ENCODE data around the gene FOXN3. TPM values are rescaled to one million over a fixed set of nuclear protein-coding genes. Genes with fewer than 3 reads are reported as not detected.
A peak's percentile ranks its signal among the peaks of the same experiment; 100 is the strongest.

The FOXN3 gene
- polyA plus RNA-seq, 1 donor: 39.5 TPM

- peak overlapping the region; percentile 37 for H3K27ac ChIP-seq (ENCODE audit: low read length)
- peaks cover 33% of the 10 kb centered on the region for H3K36me3 ChIP-seq (ENCODE audit: control insufficient read depth, insufficient read depth, low read length)
- no peak overlapping the region for H3K4me3 ChIP-seq (ENCODE audit: low read length)
- no CpG with 5 or more reads among the region's 8 CpGs for WGBS (ENCODE audit: insufficient coverage, low lambda C conversion rate)
- no peaks in the 10 kb centered on the region for H3K9me3 ChIP-seq (ENCODE audit: control insufficient read depth, low read depth, low read length)
- H3K27me3 ChIP-seq (ENCODE audit: control insufficient read depth, insufficient read depth, low read length): no peaks in the 10 kb centered on the region
- DNase-seq: peak; percentile 90 to 95
- peaks cover 10% of the 10 kb centered on the region for H3K4me1 ChIP-seq (ENCODE audit: control insufficient read depth, insufficient read depth, low read length)
Measured at GRCh38 chr14:89349171-89350008, 67.6 kb downstream of the FOXN3 start.

GRCh38 chr14:89348722-89349121 lies 68.3 kb downstream of the FOXN3 start:
- Histone ChIP-seq H3K27ac (ENCODE audit: low read length) (peak overlapping the region; percentile 37), H3K9me3 (ENCODE audit: control insufficient read depth, low read depth, low read length) (no peaks in the 10 kb centered on the region), H3K36me3 (ENCODE audit: control insufficient read depth, insufficient read depth, low read length) (peaks cover 33% of the 10 kb centered on the region), H3K4me1 (ENCODE audit: control insufficient read depth, insufficient read depth, low read length) (peaks cover 10% of the 10 kb centered on the region), H3K27me3 (ENCODE audit: control insufficient read depth, insufficient read depth, low read length) (no peaks in the 10 kb centered on the region), H3K4me3 (ENCODE audit: low read length) (no peak overlapping the region)
- WGBS (ENCODE audit: insufficient coverage, low lambda C conversion rate): 100% methylated on average over 1 of the region's 5 CpGs
- DNase-seq: no peak

- no CpG with 5 or more reads among the region's 10 CpGs for WGBS (ENCODE audit: insufficient coverage, low lambda C conversion rate)
- H3K27me3 ChIP-seq (ENCODE audit: control insufficient read depth, insufficient read depth, low read length): no peaks in the 10 kb centered on the region
- H3K36me3 ChIP-seq (ENCODE audit: control insufficient read depth, insufficient read depth, low read length): peaks cover 33% of the 10 kb centered on the region
- no peaks in the 10 kb centered on the region for H3K9me3 ChIP-seq (ENCODE audit: control insufficient read depth, low read depth, low read length)
- H3K4me1 ChIP-seq (ENCODE audit: control insufficient read depth, insufficient read depth, low read length): peaks cover 10% of the 10 kb centered on the region
- H3K4me3 ChIP-seq (ENCODE audit: low read length): no peak overlapping the region
- H3K27ac ChIP-seq (ENCODE audit: low read length): no peak overlapping the region
- DNase-seq: no peak
Measured at GRCh38 chr14:89347885-89348284, 69.1 kb downstream of the FOXN3 start.

- no peak for DNase-seq
- WGBS (ENCODE audit: insufficient coverage, low lambda C conversion rate): no CpG with 5 or more reads among the region's 10 CpGs
- Histone ChIP-seq H3K4me1 (ENCODE audit: control insufficient read depth, insufficient read depth, low read length) (peaks cover 17% of the 10 kb centered on the region), H3K27ac (ENCODE audit: low read length) (no peak overlapping the region), H3K27me3 (ENCODE audit: control insufficient read depth, insufficient read depth, low read length) (no peaks in the 10 kb centered on the region), H3K4me3 (ENCODE audit: low read length) (no peak overlapping the region), H3K36me3 (ENCODE audit: control insufficient read depth, insufficient read depth, low read length) (peaks cover 29% of the 10 kb centered on the region), H3K9me3 (ENCODE audit: control insufficient read depth, low read depth, low read length) (no peaks in the 10 kb centered on the region)
Measured at GRCh38 chr14:89344920-89345254, 72.1 kb downstream of the FOXN3 start.

- Histone ChIP-seq H3K4me1 (ENCODE audit: control insufficient read depth, insufficient read depth, low read length) (peaks cover 20% of the 10 kb centered on the region), H3K36me3 (ENCODE audit: control insufficient read depth, insufficient read depth, low read length) (peaks cover 19% of the 10 kb centered on the region), H3K9me3 (ENCODE audit: control insufficient read depth, low read depth, low read length) (no peaks in the 10 kb centered on the region), H3K4me3 (ENCODE audit: low read length) (no peak overlapping the region), H3K27ac (ENCODE audit: low read length) (no peak overlapping the region), H3K27me3 (ENCODE audit: control insufficient read depth, insufficient read depth, low read length) (no peaks in the 10 kb centered on the region)
- no CpG with 5 or more reads among the region's 2 CpGs for WGBS (ENCODE audit: insufficient coverage, low lambda C conversion rate)
- no peak for DNase-seq
Measured at GRCh38 chr14:89343356-89343755, 73.7 kb downstream of the FOXN3 start.

- Histone ChIP-seq H3K9me3 (ENCODE audit: control insufficient read depth, low read depth, low read length) (no peaks in the 10 kb centered on the region), H3K36me3 (ENCODE audit: control insufficient read depth, insufficient read depth, low read length) (peaks cover 8% of the 10 kb centered on the region), H3K4me1 (ENCODE audit: control insufficient read depth, insufficient read depth, low read length) (peaks cover 25% of the 10 kb centered on the region), H3K4me3 (ENCODE audit: low read length) (no peak overlapping the region), H3K27ac (ENCODE audit: low read length) (no peak overlapping the region), H3K27me3 (ENCODE audit: control insufficient read depth, insufficient read depth, low read length) (no peaks in the 10 kb centered on the region)
- peak in 1 of 2 donors; percentile 21 for DNase-seq
- 71% methylated on average over 5 of the region's 5 CpGs for WGBS (ENCODE audit: insufficient coverage, low lambda C conversion rate)
Measured at GRCh38 chr14:89342049-89342448, 75.0 kb downstream of the FOXN3 start.

- no peak overlapping the region for H3K4me3 ChIP-seq (ENCODE audit: low read length)
- 80% methylated on average over 1 of the region's 12 CpGs for whole genome bisulfite sequencing (ENCODE audit: insufficient coverage, low lambda C conversion rate)
- DNase-seq: peak; percentile 68 to 87
- peaks cover 29% of the 10 kb centered on the region for H3K4me1 ChIP-seq (ENCODE audit: control insufficient read depth, insufficient read depth, low read length)
- H3K9me3 ChIP-seq (ENCODE audit: control insufficient read depth, low read depth, low read length): no peaks in the 10 kb centered on the region
- no peaks in the 10 kb centered on the region for H3K36me3 ChIP-seq (ENCODE audit: control insufficient read depth, insufficient read depth, low read length)
- H3K27me3 ChIP-seq (ENCODE audit: control insufficient read depth, insufficient read depth, low read length): no peaks in the 10 kb centered on the region
- H3K27ac ChIP-seq (ENCODE audit: low read length): peak overlapping the region; percentile 40
Measured at GRCh38 chr14:89340200-89341181, 76.5 kb downstream of the FOXN3 start.

GRCh38 chr14:89339579-89339978 lies 77.5 kb downstream of the FOXN3 start:
- Histone ChIP-seq H3K9me3 (ENCODE audit: control insufficient read depth, low read depth, low read length) (no peaks in the 10 kb centered on the region), H3K4me3 (ENCODE audit: low read length) (no peak overlapping the region), H3K27me3 (ENCODE audit: control insufficient read depth, insufficient read depth, low read length) (no peaks in the 10 kb centered on the region), H3K36me3 (ENCODE audit: control insufficient read depth, insufficient read depth, low read length) (no peaks in the 10 kb centered on the region), H3K4me1 (ENCODE audit: control insufficient read depth, insufficient read depth, low read length) (peaks cover 29% of the 10 kb centered on the region), H3K27ac (ENCODE audit: low read length) (peak overlapping the region; percentile 40)
- no CpG with 5 or more reads among the region's 9 CpGs for WGBS (ENCODE audit: insufficient coverage, low lambda C conversion rate)
- no peak for DNase-seq

- H3K9me3 ChIP-seq (ENCODE audit: control insufficient read depth, low read depth, low read length): no peaks in the 10 kb centered on the region
- no peak overlapping the region for H3K4me3 ChIP-seq (ENCODE audit: low read length)
- H3K4me1 ChIP-seq (ENCODE audit: control insufficient read depth, insufficient read depth, low read length): peaks cover 29% of the 10 kb centered on the region
- H3K36me3 ChIP-seq (ENCODE audit: control insufficient read depth, insufficient read depth, low read length): no peaks in the 10 kb centered on the region
- H3K27ac ChIP-seq (ENCODE audit: low read length): no peak overlapping the region
- DNase-seq: no peak
- no peaks in the 10 kb centered on the region for H3K27me3 ChIP-seq (ENCODE audit: control insufficient read depth, insufficient read depth, low read length)
- WGBS (ENCODE audit: insufficient coverage, low lambda C conversion rate): no CpG with 5 or more reads among the region's 9 CpGs
Measured at GRCh38 chr14:89339158-89339557, 77.9 kb downstream of the FOXN3 start.

- Histone ChIP-seq H3K36me3 (ENCODE audit: control insufficient read depth, insufficient read depth, low read length) (peaks cover 2% of the 10 kb centered on the region), H3K4me3 (ENCODE audit: low read length) (no peak overlapping the region), H3K27ac (ENCODE audit: low read length) (no peak overlapping the region), H3K9me3 (ENCODE audit: control insufficient read depth, low read depth, low read length) (no peaks in the 10 kb centered on the region), H3K4me1 (ENCODE audit: control insufficient read depth, insufficient read depth, low read length) (peaks cover 29% of the 10 kb centered on the region), H3K27me3 (ENCODE audit: control insufficient read depth, insufficient read depth, low read length) (no peaks in the 10 kb centered on the region)
- DNase-seq: peak in 1 of 2 donors; percentile 30
- no CpG with 5 or more reads among the region's 3 CpGs for WGBS (ENCODE audit: insufficient coverage, low lambda C conversion rate)
Measured at GRCh38 chr14:89336338-89336737, 80.7 kb downstream of the FOXN3 start.

Data from large intestine (tissue), 3 donors.